Measurements from ENCODE around the gene KCNQ5. TPM values are rescaled to one million over a fixed set of nuclear protein-coding genes. Genes with fewer than 3 reads are reported as not detected.

KCNQ5 gene
- total RNA-seq, 2 donors from 2014 or later = 0.67 TPM; not detected in 1

DNA sequence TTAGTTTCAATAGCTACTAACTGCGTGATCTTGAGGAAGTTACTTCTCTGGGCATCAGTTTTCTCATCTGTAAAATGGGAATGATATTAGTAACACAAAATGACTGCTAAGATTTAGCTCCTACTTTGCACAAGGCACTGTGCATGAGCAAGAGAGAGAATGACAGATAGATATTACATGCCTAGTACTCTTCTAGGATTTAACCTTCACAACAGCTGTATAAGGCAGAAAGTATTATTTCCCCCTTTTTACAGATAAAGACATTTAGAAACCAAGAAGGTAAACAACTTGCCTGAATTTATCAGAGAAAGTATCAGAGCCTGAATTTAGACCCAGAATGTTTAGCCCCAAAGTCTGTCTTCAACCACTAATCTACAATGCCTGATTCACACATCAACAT lies 321.8 kb downstream of the KCNQ5 start:
- DNase-seq (ENCODE audit: low spot score) = no peak
- Histone ChIP-seq H3K27me3 (no peaks in the 10 kb centered on the region), H3K27ac (no peak overlapping the region), H3K9me3 (no peaks in the 10 kb centered on the region), H3K36me3 (no peaks in the 10 kb centered on the region), H3K4me3 (no peak overlapping the region), H3K4me1 (no peaks in the 10 kb centered on the region)
- TF ChIP-seq, protein P1, sequence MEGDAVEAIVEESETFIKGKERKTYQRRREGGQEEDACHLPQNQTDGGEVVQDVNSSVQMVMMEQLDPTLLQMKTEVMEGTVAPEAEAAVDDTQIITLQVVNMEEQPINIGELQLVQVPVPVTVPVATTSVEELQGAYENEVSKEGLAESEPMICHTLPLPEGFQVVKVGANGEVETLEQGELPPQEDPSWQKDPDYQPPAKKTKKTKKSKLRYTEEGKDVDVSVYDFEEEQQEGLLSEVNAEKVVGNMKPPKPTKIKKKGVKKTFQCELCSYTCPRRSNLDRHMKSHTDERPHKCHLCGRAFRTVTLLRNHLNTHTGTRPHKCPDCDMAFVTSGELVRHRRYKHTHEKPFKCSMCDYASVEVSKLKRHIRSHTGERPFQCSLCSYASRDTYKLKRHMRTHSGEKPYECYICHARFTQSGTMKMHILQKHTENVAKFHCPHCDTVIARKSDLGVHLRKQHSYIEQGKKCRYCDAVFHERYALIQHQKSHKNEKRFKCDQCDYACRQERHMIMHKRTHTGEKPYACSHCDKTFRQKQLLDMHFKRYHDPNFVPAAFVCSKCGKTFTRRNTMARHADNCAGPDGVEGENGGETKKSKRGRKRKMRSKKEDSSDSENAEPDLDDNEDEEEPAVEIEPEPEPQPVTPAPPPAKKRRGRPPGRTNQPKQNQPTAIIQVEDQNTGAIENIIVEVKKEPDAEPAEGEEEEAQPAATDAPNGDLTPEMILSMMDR (IDR thresholded peaks at IDR 0.05) = no peak

GRCh38 chr6:72944660-72945059 lies 322.8 kb downstream of the KCNQ5 start:
- H3K4me1 ChIP-seq = no peaks in the 10 kb centered on the region
- no peaks in the 10 kb centered on the region for H3K9me3 ChIP-seq
- TF ChIP-seq, protein P1 (IDR thresholded peaks at IDR 0.05) = no peak
- H3K27ac ChIP-seq = no peak overlapping the region
- no peak for DNase-seq (ENCODE audit: low spot score)
- H3K4me3 ChIP-seq = no peak overlapping the region
- no peaks in the 10 kb centered on the region for H3K36me3 ChIP-seq
- H3K27me3 ChIP-seq = no peaks in the 10 kb centered on the region

DNA sequence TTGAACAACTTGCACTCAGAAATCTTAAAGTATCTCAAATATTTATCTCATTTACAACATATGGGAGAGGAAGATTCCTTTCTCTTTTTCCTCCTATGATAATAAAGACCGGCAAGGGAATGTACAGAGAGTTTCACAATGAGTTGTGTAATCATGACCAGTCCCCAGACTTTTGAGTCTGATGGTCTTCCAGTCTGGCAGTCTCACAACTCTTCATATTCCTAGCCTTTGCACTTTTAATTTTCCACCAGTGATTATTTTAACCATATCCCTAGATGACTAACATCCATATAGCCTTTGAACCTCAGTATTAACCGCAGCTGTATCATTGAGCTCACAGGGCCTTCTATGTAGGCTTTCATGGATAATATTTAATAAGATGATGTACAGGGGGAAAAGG lies 324.9 kb downstream of the KCNQ5 start:
- DNase-seq (ENCODE audit: low spot score) = no peak
- Histone ChIP-seq H3K27ac (no peak overlapping the region), H3K4me1 (no peaks in the 10 kb centered on the region), H3K36me3 (no peaks in the 10 kb centered on the region), H3K9me3 (no peaks in the 10 kb centered on the region), H3K27me3 (no peaks in the 10 kb centered on the region), H3K4me3 (no peak overlapping the region)
- TF ChIP-seq, protein P1 (IDR thresholded peaks at IDR 0.05) = no peak

DNA sequence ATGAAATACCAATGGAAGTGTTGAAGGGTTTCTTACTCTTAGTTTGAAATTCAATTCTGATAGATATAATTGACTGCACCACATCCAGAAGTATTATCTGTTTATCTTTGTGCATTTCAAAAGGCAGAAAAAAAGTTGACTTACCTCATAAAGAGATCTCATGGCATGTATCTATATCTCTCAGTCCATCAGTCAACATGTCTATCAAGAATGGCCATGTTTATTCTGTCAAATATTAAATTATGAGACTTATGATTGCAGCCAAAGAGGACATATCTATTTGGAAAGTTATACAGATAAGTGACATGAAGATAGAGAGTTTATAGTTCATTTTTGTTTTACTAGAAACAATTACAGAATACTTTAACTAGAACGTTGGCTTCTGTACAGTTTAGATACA lies 325.7 kb downstream of the KCNQ5 start:
- TF ChIP-seq, protein P1 (IDR thresholded peaks at IDR 0.05) = no peak
- Histone ChIP-seq H3K36me3 (no peaks in the 10 kb centered on the region), H3K27me3 (no peaks in the 10 kb centered on the region), H3K27ac (no peak overlapping the region), H3K4me3 (no peak overlapping the region), H3K9me3 (no peaks in the 10 kb centered on the region), H3K4me1 (no peaks in the 10 kb centered on the region)
- no peak for DNase-seq (ENCODE audit: low spot score)

- H3K9me3 ChIP-seq = no peaks in the 10 kb centered on the region
- TF ChIP-seq, protein P1 (IDR thresholded peaks at IDR 0.05) = no peak
- H3K36me3 ChIP-seq = no peaks in the 10 kb centered on the region
- H3K27me3 ChIP-seq = no peaks in the 10 kb centered on the region
- no peaks in the 10 kb centered on the region for H3K4me1 ChIP-seq
- no peak overlapping the region for H3K27ac ChIP-seq
- H3K4me3 ChIP-seq = no peak overlapping the region
- no peak for DNase-seq (ENCODE audit: low spot score)
Measured at GRCh38 chr6:72948153-72948552, 326.3 kb downstream of the KCNQ5 start.

- Histone ChIP-seq H3K9me3 (no peaks in the 10 kb centered on the region), H3K36me3 (no peaks in the 10 kb centered on the region), H3K27me3 (no peaks in the 10 kb centered on the region), H3K4me3 (no peak overlapping the region), H3K4me1 (no peaks in the 10 kb centered on the region), H3K27ac (no peak overlapping the region)
- DNase-seq (ENCODE audit: low spot score) = no peak
- TF ChIP-seq, protein P1 (IDR thresholded peaks at IDR 0.05) = no peak
Measured at GRCh38 chr6:72950114-72950860, 328.4 kb downstream of the KCNQ5 start.
